Activated B cell treated with CpG ODN at 0.5 μM for 24 hours (primary cell): Measurements from ENCODE around the gene PPP2R2B. TPM values are rescaled to one million over a fixed set of nuclear protein-coding genes. Genes with fewer than 3 reads are reported as not detected.

ENCODE experiments used
- ATAC-seq: fragments of 200-7000 bp; cut with Tn5 transposase; one replicate; pipeline ENCODE4 v1.10.0; 2021; ENCODE audit warnings: low read depth, mild to moderate bottlenecking, moderate library complexity
- CTCF ChIA-PET: fragments of 350-600 bp; sonication (Branson Sonifier 250); formaldehyde crosslinking; loops from one replicate; lab custom pipeline; 2021; ENCODE audit warnings: antibody characterized with exemption; lab: Charles Lee
- POLR2A ChIA-PET: fragments of 350-600 bp; sonication (Branson Sonifier 250); formaldehyde crosslinking; loops from one replicate; lab custom pipeline; 2021; ENCODE audit warnings: antibody characterized with exemption; lab: Charles Lee
- DNase-seq: peaks from one replicate; pipeline ENCODE4 v3.0.0; 2022
- H3K27ac Mint-ChIP-seq: one replicate; pipeline ENCODE4 v1.8.0; 2020; ENCODE audit warnings: mixed read lengths
- H3K27me3 Mint-ChIP-seq: one replicate; pipeline ENCODE4 v1.8.0; 2021; ENCODE audit warnings: mixed read lengths
- H3K36me3 Mint-ChIP-seq: one replicate; pipeline ENCODE4 v1.8.0; 2021; ENCODE audit warnings: low read depth, mixed read lengths
- H3K4me1 Mint-ChIP-seq: one replicate; pipeline ENCODE4 v1.8.0; 2021; ENCODE audit warnings: mixed read lengths
- H3K4me3 Mint-ChIP-seq: one replicate; pipeline ENCODE4 v1.8.0; 2020; ENCODE audit warnings: mild to moderate bottlenecking, mixed read lengths
- H3K9me3 Mint-ChIP-seq: one replicate; pipeline ENCODE4 v1.8.0; 2020; ENCODE audit warnings: mixed read lengths
- CTCF ChIP-seq: fragments of 200-600 bp; IDR thresholded peaks from one replicate; pipeline ENCODE4 v1.8.0; 2022; ENCODE audit warnings: antibody characterized with exemption, mild to moderate bottlenecking
- intact Hi-C: fragments of 100-400 bp; cut with micrococcal nuclease; formaldehyde crosslinking; loops from one replicate; pipeline ENCODE4 v1.15.1; 2024
- total RNA-seq: library from RNA; stranded (reverse); gene quantifications from 2 replicates; pipeline ENCODE4 v1.2.3, GENCODE V29; 2022

PPP2R2B gene
- total RNA-seq, 1 donor from 2014 or later, result not detected

DNA sequence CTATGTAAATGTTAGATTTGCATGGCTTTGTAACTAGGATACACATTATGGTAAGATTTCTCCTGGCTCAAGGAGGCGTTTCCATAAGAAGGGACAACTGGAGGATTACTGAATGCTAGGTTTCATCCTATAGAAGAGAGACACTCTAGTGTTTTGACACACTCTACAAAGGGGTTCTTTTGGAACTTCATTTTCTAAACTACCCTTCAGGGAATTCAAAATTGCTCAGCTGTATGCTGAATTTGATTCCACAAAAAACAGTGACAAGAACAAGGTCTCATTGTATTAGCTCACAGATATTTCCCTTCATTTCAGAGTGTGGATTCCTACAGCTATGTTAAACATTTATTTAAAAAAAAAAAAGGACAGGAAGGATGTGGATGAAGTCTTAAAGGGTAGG lies 151.7 kb downstream of the PPP2R2B start:
- intact Hi-C loops, result no loop called here
- Mint-ChIP-seq H3K36me3 (no peaks in the 10 kb centered on the region), H3K4me3 (no peak overlapping the region), H3K27me3 (no peaks in the 10 kb centered on the region), H3K9me3 (peaks cover 3% of the 10 kb centered on the region), H3K4me1 (no peaks in the 10 kb centered on the region), H3K27ac (no peak overlapping the region)
- DNase-seq (no peak), ATAC-seq (no peak)
- ChIA-PET CTCF (no interaction called here), POLR2A (no interaction called here)
- no peak for TF ChIP-seq CTCF

GRCh38 chr5:146726020-146726419 lies 152.5 kb downstream of the PPP2R2B start:
- DNase-seq, result no peak
- POLR2A ChIA-PET, result no interaction called here
- Mint-ChIP-seq H3K4me1 (no peaks in the 10 kb centered on the region), H3K27me3 (no peaks in the 10 kb centered on the region), H3K4me3 (no peak overlapping the region), H3K27ac (no peak overlapping the region), H3K9me3 (peaks cover 3% of the 10 kb centered on the region), H3K36me3 (no peaks in the 10 kb centered on the region)
- no peak for ATAC-seq
- intact Hi-C loops, result no loop called here
- no peak for TF ChIP-seq CTCF
- CTCF ChIA-PET, result no interaction called here

DNA sequence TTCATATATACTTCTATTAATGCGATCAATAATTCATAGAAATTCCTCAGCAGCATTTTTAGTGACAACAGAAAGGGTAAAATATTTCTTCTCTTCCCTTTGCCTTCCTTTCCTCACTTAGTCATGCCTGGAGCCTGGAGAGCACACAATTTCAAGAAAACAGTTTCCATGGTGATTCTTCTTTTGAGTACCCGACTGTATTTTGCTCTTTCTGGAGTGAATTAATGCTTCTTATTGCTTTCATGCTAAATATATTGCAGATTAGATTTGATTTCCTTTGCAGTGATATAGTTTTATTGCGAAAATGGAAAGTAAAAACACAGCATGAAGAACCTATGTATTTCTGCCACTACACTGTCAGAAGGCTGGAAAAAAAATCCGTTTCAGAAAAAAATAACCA lies 153.5 kb downstream of the PPP2R2B start:
- TF ChIP-seq CTCF, result no peak
- H3K4me3 Mint-ChIP-seq, result no peak overlapping the region
- no peak for DNase-seq
- POLR2A ChIA-PET, result no interaction called here
- ATAC-seq, result no peak
- intact Hi-C loops, result no loop called here
- CTCF ChIA-PET, result no interaction called here
- H3K27ac Mint-ChIP-seq, result no peak overlapping the region
- H3K36me3 Mint-ChIP-seq, result no peaks in the 10 kb centered on the region
- no peaks in the 10 kb centered on the region for H3K4me1 Mint-ChIP-seq
- no peaks in the 10 kb centered on the region for H3K9me3 Mint-ChIP-seq
- no peaks in the 10 kb centered on the region for H3K27me3 Mint-ChIP-seq

DNA sequence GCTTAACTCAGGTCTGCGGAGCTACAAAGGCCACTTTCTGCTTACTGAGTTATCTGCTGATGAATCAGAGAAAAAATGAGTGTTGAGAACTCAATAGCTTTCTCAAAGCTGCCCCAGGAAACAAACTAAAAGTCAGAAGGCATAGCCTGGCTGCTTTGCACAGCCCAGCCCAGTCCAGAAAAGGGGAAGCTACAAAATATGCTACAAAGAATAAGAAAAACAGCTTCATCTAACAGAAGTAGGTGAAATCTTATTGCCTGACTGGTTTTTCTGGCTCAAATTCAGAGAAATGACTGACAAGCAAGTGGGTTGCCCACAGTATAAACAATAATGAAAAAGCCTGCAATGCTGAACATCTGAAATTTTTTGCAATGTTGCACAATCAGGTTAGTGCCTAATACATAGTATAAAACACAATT lies 156.2 kb downstream of the PPP2R2B start:
- no peak overlapping the region for H3K27ac Mint-ChIP-seq
- TF ChIP-seq CTCF, result no peak
- intact Hi-C loops, result no loop called here
- H3K4me3 Mint-ChIP-seq, result no peak overlapping the region
- no peaks in the 10 kb centered on the region for H3K36me3 Mint-ChIP-seq
- DNase-seq (no peak), ATAC-seq (no peak)
- no peaks in the 10 kb centered on the region for H3K9me3 Mint-ChIP-seq
- no peaks in the 10 kb centered on the region for H3K4me1 Mint-ChIP-seq
- H3K27me3 Mint-ChIP-seq, result no peaks in the 10 kb centered on the region
- ChIA-PET POLR2A (no interaction called here), CTCF (no interaction called here)

- no peak for ATAC-seq
- no peak for TF ChIP-seq CTCF
These were observed 157.3 kb downstream of the PPP2R2B start for GRCh38 chr5:146721073-146721815.

More at GRCh38 chr5:146721073-146721815, 157.3 kb downstream of the PPP2R2B start:
- CTCF ChIA-PET, result no interaction called here
- POLR2A ChIA-PET, result no interaction called here
- H3K4me3 Mint-ChIP-seq, result no peak overlapping the region
- H3K27me3 Mint-ChIP-seq, result no peaks in the 10 kb centered on the region
- intact Hi-C loops, result no loop called here
- H3K27ac Mint-ChIP-seq, result no peak overlapping the region
- H3K9me3 Mint-ChIP-seq, result no peaks in the 10 kb centered on the region
- H3K4me1 Mint-ChIP-seq, result no peaks in the 10 kb centered on the region
- H3K36me3 Mint-ChIP-seq, result no peaks in the 10 kb centered on the region
- DNase-seq, result no peak
